Nephron progenitor cell (in vitro differentiated cells): Measurements from ENCODE around the gene TMEM178B.

Experiments
- DNase-seq: peaks from one replicate; pipeline ENCODE4 v3.0.0; 2021
- H3K27ac Mint-ChIP-seq: 2 replicates; pipeline ENCODE4 v1.8.0; 2021; ENCODE audit warnings: mild to moderate bottlenecking, moderate library complexity, mixed read lengths
- H3K27me3 Mint-ChIP-seq: 2 replicates; pipeline ENCODE4 v1.8.0; 2021; ENCODE audit warnings: mild to moderate bottlenecking, low read depth, mixed read lengths; ENCODE audit not compliant: poor library complexity
- H3K36me3 Mint-ChIP-seq: 2 replicates; pipeline ENCODE4 v1.8.0; 2021; ENCODE audit warnings: low read depth, mixed read lengths
- H3K4me1 Mint-ChIP-seq: 2 replicates; pipeline ENCODE4 v1.8.0; 2021; ENCODE audit warnings: mixed read lengths
- H3K4me3 Mint-ChIP-seq: 2 replicates; pipeline ENCODE4 v1.8.0; 2021; ENCODE audit warnings: mild to moderate bottlenecking, moderate library complexity, mixed read lengths
- H3K9me3 Mint-ChIP-seq: 2 replicates; pipeline ENCODE4 v1.8.0; 2021; ENCODE audit warnings: mild to moderate bottlenecking, moderate library complexity, mixed read lengths
- TF ChIP-seq, protein P1 (sequence below): fragments of 200-600 bp; sonication (generic); IDR thresholded peaks from 2 replicates; pipeline ENCODE4 v1.5.0; 2021; ENCODE audit warnings: antibody characterized with exemption

Gene TMEM178B

DNA sequence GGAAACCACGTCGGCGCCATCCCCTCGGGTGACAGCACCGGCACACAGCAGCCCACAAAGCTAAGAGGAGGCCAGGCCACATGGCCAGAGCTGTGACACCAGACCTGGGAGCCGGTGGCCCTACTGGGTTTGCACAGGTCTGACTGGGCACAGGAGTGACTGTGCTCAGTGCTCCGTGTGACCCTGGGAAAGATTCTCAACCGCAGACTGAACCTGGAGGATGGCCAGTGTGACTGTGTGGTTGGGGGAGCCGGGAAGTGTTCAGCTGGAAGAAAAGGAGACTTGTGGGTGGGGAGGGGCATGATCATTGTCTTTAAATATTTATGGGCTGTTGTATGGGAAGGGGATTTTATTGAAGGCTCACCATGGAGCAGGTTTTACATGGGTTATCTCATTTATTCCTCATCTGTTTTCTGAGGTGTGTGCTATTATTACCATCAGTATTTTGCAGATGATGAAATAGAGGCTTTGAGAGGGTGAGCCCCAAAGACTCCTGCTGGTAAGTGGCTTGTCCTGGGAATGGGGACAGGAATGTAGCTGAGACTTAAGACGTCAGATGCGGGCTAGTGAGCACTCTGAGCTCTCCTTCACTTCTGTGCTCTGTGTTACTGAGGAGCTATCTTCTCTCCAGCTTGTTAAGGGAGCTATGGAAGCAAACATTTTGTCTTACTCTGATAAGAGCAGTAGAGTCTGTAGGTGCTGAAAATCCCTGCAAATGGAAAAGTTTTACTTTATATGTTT is 127.5 kb downstream of the TMEM178B start:
- Mint-ChIP-seq H3K9me3 (no peaks in the 10 kb centered on the region), H3K4me1 (peaks cover 18% of the 10 kb centered on the region), H3K27ac (peak overlapping the region; percentile 31), H3K27me3 (peaks cover 21% of the 10 kb centered on the region), H3K4me3 (no peak overlapping the region), H3K36me3 (no peaks in the 10 kb centered on the region)
- no peak for DNase-seq
- TF ChIP-seq, protein P1, sequence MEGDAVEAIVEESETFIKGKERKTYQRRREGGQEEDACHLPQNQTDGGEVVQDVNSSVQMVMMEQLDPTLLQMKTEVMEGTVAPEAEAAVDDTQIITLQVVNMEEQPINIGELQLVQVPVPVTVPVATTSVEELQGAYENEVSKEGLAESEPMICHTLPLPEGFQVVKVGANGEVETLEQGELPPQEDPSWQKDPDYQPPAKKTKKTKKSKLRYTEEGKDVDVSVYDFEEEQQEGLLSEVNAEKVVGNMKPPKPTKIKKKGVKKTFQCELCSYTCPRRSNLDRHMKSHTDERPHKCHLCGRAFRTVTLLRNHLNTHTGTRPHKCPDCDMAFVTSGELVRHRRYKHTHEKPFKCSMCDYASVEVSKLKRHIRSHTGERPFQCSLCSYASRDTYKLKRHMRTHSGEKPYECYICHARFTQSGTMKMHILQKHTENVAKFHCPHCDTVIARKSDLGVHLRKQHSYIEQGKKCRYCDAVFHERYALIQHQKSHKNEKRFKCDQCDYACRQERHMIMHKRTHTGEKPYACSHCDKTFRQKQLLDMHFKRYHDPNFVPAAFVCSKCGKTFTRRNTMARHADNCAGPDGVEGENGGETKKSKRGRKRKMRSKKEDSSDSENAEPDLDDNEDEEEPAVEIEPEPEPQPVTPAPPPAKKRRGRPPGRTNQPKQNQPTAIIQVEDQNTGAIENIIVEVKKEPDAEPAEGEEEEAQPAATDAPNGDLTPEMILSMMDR, result no peak

GRCh38 chr7:141202535-141202934 is 128.7 kb downstream of the TMEM178B start:
- H3K27ac Mint-ChIP-seq, result no peak overlapping the region
- H3K4me1 Mint-ChIP-seq, result peaks cover 12% of the 10 kb centered on the region
- DNase-seq, result no peak

DNA sequence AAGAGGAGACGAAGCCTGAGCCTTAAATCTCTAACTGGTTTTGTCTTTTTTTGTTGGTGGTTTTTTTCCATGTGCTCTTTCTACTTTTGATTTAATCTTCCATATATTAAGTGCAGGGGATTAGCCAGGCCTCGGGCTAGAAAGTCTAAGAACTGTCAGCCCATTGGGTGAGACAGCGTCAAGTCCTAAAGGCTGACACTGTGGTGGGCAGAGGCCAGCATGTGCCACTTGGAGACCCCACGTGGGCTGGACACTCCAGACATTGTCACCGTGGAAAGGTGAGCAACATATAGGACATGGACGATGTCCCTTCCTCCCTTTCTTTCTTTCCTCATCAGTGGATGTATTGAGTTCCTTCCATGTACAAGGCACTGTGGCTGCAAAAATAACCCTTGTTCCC is 129.3 kb downstream of the TMEM178B start:
- H3K27me3 Mint-ChIP-seq, result peaks cover 26% of the 10 kb centered on the region
- no peaks in the 10 kb centered on the region for H3K36me3 Mint-ChIP-seq
- TF ChIP-seq, protein P1, result no peak
- no peak overlapping the region for H3K27ac Mint-ChIP-seq
- DNase-seq, result no peak
- peaks cover 9% of the 10 kb centered on the region for H3K4me1 Mint-ChIP-seq
- H3K9me3 Mint-ChIP-seq, result no peaks in the 10 kb centered on the region
- no peak overlapping the region for H3K4me3 Mint-ChIP-seq

More at GRCh38 chr7:141202535-141202934, 128.7 kb downstream of the TMEM178B start:
- no peak overlapping the region for H3K4me3 Mint-ChIP-seq
- H3K27me3 Mint-ChIP-seq, result peaks cover 24% of the 10 kb centered on the region
- H3K36me3 Mint-ChIP-seq, result no peaks in the 10 kb centered on the region
- no peaks in the 10 kb centered on the region for H3K9me3 Mint-ChIP-seq
- TF ChIP-seq, protein P1, result no peak

DNA sequence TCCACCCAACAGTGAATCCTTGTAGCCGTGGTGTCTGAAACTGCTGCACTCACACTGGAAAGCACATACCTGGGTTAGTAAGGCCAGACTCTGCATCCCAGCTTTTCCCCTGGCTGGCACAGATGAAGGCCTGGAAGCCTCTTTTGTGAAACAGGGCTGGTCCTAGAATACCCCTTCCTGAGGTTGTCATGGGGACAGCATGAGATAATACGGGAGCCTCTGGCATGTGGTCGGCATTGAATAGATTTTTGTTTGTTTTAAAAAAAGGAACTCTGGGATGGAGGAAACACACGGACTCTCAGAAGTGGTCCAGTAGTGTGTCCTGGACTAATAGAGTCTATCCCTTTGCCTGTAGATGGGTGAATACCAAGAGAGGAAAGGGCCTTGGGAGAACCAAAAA is 129.7 kb downstream of the TMEM178B start:
- no peak overlapping the region for H3K4me3 Mint-ChIP-seq
- DNase-seq, result no peak
- peaks cover 5% of the 10 kb centered on the region for H3K4me1 Mint-ChIP-seq
- H3K27me3 Mint-ChIP-seq, result peaks cover 26% of the 10 kb centered on the region
- H3K9me3 Mint-ChIP-seq, result no peaks in the 10 kb centered on the region
- H3K36me3 Mint-ChIP-seq, result no peaks in the 10 kb centered on the region
- no peak overlapping the region for H3K27ac Mint-ChIP-seq
- TF ChIP-seq, protein P1, result no peak

- no peak for DNase-seq
- no peaks in the 10 kb centered on the region for H3K36me3 Mint-ChIP-seq
- H3K4me1 Mint-ChIP-seq, result no peaks in the 10 kb centered on the region
- TF ChIP-seq, protein P1, result no peak
- no peaks in the 10 kb centered on the region for H3K9me3 Mint-ChIP-seq
- no peak overlapping the region for H3K4me3 Mint-ChIP-seq
- no peak overlapping the region for H3K27ac Mint-ChIP-seq
- peaks cover 42% of the 10 kb centered on the region for H3K27me3 Mint-ChIP-seq
Measured at GRCh38 chr7:141207661-141208060, 133.8 kb downstream of the TMEM178B start.

GRCh38 chr7:141208539-141208938 is 134.7 kb downstream of the TMEM178B start:
- TF ChIP-seq, protein P1, result no peak
- no peak overlapping the region for H3K27ac Mint-ChIP-seq
- no peaks in the 10 kb centered on the region for H3K9me3 Mint-ChIP-seq
- no peaks in the 10 kb centered on the region for H3K36me3 Mint-ChIP-seq
- peaks cover 46% of the 10 kb centered on the region for H3K27me3 Mint-ChIP-seq
- no peaks in the 10 kb centered on the region for H3K4me1 Mint-ChIP-seq
- no peak for DNase-seq
- H3K4me3 Mint-ChIP-seq, result no peak overlapping the region
